OCI-LY7 (cell line): Measurements from ENCODE around the gene DNAJB4.

Experiments
- EZH2phosphoT487 ChIP-seq: fragments of 200-600 bp; sonication (generic); IDR thresholded peaks from 2 replicates; pipeline ENCODE4 v1.6.1; 2018; ENCODE audit warnings: low read depth, borderline replicate concordance, mild to moderate bottlenecking, mixed run types, antibody characterized with exemption, low read length, moderate library complexity, mixed read lengths
- TF ChIP-seq, protein P1 (sequence below): fragments of 200-600 bp; sonication (generic); conservative IDR thresholded peaks from 2 replicates; pipeline ENCODE4 v1.5.1; 2014; ENCODE audit warnings: mild to moderate bottlenecking, antibody characterized with exemption, low read length, moderate library complexity, mixed read lengths

DNA sequence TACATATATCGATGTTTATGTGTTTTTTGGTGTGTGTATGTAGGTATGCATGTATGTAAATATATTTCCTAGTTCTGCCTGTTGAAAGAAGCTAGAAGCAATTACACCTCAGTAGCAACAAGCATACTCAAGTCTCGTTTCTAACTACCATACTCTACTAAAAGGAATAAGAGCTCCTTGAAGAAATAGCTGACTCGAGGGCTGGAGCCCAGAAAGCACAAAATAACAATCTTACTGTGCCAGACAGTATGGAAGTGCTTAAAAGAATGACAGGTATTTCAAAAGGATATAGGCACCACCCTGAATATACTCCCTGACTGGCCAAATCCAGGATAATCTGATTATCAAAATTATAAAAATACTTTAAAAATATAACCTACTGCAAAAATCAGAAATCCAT lies 49.0 kb upstream of the DNAJB4 start:
- TF ChIP-seq, protein P1, sequence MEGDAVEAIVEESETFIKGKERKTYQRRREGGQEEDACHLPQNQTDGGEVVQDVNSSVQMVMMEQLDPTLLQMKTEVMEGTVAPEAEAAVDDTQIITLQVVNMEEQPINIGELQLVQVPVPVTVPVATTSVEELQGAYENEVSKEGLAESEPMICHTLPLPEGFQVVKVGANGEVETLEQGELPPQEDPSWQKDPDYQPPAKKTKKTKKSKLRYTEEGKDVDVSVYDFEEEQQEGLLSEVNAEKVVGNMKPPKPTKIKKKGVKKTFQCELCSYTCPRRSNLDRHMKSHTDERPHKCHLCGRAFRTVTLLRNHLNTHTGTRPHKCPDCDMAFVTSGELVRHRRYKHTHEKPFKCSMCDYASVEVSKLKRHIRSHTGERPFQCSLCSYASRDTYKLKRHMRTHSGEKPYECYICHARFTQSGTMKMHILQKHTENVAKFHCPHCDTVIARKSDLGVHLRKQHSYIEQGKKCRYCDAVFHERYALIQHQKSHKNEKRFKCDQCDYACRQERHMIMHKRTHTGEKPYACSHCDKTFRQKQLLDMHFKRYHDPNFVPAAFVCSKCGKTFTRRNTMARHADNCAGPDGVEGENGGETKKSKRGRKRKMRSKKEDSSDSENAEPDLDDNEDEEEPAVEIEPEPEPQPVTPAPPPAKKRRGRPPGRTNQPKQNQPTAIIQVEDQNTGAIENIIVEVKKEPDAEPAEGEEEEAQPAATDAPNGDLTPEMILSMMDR: no peak
- TF ChIP-seq EZH2phosphoT487: no peak
